CD4-positive, alpha-beta T cell treated with Interferon gamma for 1 hour (primary cell): ENCODE data around the gene PTPRG.

Experiments
- DNase-seq: peaks from one replicate; pipeline ENCODE4 v3.0.0-alpha.2; 2020

The PTPRG gene

GRCh38 chr3:61776390-61776789, 215.0 kb downstream of the PTPRG start:
- no peak for DNase-seq

- no peak for DNase-seq
These were observed 216.1 kb downstream of the PTPRG start for GRCh38 chr3:61777483-61777882.

DNA sequence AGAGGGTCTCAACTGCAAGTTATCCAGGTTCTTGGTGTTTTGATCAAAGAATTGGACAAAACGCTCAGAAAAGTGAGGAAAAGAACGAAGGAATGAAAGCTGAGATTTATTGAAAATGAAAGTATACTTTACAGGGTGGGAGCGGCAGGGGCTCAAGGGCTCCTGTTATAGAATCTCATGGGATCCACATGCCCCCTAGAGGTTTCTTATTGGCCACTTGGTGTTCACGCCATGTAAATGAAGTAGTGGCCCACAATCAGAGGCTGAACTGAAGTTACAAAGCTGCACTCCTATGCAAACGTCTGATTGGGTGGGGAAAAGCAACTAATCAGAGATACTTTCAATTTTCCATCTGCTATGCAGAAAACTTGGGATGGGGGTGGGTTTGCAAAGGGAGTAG, 216.7 kb downstream of the PTPRG start:
- no peak for DNase-seq

DNA sequence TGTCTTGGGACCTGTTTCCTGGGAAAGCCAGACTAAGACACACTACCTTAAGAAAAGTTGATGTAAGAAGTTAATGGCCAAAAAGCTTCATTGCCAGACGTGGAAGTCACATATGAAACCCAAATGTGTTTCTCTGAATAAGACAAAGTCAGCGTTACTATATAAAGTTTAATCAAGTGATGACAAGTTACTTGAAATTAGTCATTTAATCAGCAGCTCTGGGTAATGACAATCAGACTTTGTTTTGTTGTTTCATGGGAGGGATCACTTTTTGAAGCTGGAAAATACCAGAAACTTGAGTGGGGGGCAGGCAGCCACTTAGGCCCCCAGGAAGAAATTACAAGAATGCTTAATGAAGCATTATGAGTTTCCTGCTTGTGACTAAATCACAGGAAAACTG, 218.6 kb downstream of the PTPRG start:
- no peak for DNase-seq

GRCh38 chr3:61780455-61781228, 219.3 kb downstream of the PTPRG start:
- no peak for DNase-seq

GRCh38 chr3:61783993-61784718, 222.8 kb downstream of the PTPRG start:
- DNase-seq: no peak

GRCh38 chr3:61788623-61789507, 227.5 kb downstream of the PTPRG start:
- DNase-seq: no peak

GRCh38 chr3:61789861-61790260, 228.5 kb downstream of the PTPRG start:
- no peak for DNase-seq

GRCh38 chr3:61790411-61790810, 229.0 kb downstream of the PTPRG start:
- DNase-seq: no peak

- no peak for DNase-seq
These were observed 231.7 kb downstream of the PTPRG start for GRCh38 chr3:61793056-61793455.

DNA sequence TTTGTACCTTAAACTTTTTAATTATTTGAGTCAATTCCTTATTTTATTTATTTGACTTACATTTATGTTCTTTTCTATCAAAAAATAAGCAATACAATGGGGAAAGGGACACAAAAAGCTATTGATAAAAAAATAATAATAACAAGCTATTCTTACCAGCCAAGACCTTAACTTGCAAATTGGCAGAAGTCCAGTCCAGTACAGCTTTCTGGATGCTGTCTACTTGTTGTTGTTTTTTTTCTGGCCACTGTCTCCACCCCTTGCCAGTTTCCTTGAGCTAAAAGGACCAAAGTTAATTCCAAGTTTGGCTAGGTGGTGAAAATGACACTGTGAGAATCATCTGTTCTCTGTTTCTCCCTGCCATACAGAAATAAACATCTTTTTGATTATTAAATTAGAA, 232.2 kb downstream of the PTPRG start:
- DNase-seq: no peak

DNA sequence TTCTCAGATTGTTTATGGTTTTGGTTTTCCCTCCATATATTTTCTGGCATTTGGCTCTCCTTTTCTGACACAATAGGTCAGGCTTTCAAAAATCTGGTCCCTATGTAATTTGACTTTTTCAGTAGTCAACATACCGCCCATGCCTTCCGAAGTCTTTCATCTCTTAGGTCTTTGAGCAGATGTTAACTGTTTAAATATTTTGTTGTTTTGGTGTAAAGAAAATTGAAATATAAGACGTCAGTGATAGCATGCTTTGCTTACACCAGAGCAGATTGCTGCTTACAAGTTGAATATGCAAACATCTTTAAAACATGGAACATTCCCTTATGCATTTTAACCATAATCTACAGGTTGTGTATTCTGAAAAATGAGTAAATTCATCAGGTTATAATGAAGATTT, 233.0 kb downstream of the PTPRG start:
- DNase-seq: no peak

DNA sequence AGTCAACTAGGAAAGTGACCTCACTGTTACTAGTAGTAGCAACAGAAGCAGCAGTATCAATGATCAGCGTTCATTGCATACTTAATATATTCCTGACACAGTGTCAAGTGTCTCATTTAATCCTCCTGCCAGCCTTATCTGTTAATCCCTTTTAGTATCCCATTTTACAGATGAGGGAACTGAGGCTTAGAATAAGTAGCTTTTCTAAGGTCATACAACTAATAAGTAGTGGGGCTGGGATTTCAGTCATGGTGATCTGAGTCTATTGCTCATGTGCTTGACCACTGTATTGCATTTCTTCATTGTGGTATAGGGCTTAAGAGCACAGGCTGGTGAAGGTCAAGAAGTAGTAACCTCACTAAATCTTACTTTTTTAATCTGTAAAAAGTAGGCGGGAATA, 233.6 kb downstream of the PTPRG start:
- DNase-seq: no peak

GRCh38 chr3:61796088-61796680, 234.8 kb downstream of the PTPRG start:
- DNase-seq: no peak

DNA sequence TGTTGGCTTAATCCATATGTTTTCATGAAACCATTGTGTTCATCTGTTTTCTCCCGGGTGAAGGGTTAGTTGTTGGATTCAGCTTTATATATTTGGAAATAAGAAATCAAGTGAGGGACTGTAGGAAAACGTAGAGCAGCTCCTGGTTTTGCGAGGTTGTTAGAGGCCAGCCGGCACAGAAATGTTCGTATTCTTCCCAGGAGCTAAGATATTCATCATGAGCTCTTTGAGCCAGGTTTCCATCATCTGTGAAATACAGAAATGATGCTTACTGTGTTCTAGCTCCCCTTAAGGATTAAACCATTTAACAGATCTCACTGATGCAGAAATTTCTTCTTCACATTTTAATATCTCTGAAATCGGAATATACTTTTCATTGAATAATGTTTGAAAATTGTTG, 235.5 kb downstream of the PTPRG start:
- DNase-seq: no peak

- DNase-seq: no peak
These were observed 241.4 kb downstream of the PTPRG start for GRCh38 chr3:61802772-61803171.

- DNase-seq: no peak
These were observed 242.6 kb downstream of the PTPRG start for GRCh38 chr3:61803983-61804382.

GRCh38 chr3:61804782-61805181, 243.4 kb downstream of the PTPRG start:
- no peak for DNase-seq

DNA sequence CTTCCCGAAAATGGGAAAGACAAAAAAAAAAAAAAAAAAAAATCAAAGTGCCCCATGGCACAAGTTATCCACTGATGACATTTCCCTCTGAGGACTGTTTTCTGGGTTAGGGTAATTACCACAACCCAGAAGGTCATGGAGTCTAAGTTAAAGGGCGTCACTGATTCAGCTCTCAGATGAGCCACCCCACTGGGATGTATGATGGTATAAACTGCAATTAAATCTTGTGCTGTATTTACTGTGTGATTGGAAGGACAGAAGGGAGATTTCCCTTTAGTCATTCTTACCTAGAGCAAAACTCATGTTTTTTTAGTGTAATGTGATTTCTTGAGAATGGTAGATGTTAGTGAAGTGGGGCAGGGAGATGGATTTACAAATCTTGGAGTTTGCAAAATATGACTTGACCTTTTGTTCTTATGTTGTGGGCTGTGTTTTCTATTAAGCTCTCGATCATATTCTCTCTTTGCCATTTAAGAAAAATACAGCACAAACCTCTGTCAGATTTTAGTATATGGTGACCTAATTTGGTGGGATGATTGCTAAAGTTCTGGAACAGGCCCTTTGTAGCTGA, 244.2 kb downstream of the PTPRG start:
- no peak for DNase-seq

DNA sequence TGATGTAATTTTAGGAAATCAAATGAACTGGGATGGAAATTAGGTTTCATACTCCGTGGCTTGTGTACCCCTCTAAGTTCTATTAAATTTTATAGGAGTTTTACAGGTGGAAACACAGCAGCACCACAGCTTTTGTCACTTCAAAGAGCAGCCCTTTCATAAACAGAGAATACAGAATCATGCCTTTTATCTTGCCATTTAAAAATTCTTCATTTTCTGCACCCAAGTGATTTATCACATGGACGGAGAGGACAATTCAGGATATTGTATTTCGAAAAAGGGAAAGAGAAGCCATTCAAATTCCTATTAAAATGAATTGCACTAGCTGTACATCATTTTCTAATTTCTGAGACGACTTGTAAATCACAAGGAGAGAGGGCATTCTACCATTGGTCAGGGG, 245.4 kb downstream of the PTPRG start:
- no peak for DNase-seq

DNA sequence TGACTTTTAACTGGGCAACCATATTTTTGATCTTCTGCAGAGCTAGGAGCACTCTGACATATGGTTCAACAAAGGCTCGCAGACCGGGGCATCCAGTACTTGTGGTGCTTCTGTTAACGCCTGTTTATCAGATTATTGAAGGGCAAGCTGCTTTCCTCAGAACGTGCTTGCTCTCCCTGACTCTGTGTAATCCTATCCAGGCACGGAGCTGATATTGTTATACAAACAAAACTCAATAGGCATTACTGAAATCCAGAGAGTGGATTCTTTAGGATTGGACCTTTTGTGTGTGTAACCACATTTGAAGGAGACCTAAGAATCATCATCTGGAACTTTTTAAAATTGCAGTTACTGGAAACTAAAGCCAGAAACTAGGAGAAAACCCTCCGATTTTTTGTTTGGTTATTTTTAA, 246.5 kb downstream of the PTPRG start:
- DNase-seq: no peak

DNA sequence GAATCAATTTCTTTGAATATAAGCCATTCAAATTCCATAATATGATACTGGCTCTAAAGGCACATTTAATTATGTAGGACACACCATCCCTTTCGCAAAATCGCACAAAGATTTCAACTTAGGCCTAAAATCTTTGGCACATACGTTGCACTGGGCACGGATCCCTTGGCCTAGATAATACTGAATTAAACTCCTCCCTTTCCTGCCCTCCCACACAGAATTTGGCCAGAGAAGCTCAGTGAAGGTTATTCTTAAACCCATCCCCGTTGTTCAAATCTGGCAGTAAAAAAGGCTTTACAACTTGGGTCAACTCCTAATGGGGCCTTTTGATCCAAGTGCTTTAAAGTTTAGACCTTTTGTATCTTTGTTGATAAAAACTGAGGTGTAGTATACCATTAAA, 247.2 kb downstream of the PTPRG start:
- no peak for DNase-seq

DNA sequence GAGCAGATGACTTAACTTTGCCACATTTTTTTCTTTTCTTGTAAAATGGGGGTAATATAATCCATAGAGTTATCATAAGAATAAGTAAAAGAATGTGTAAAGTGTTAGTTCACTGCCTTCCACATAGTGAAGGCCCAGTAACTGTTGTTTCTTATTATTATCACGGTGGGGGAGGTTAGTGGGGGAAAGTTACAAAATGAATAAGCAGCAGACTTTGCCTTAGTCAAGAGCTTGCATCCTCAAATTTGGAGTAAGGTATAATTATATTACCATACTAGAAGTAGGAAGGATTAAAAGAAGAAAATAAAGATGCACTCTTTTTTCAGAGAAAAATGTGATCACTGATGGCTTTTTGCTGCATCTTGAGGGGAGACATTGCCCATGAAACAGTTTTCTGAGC, 247.6 kb downstream of the PTPRG start:
- DNase-seq: no peak
